ENCODE data around the gene NKPD1. TPM values are rescaled to one million over a fixed set of nuclear protein-coding genes. Genes with fewer than 3 reads are reported as not detected.

NKPD1 gene
- total and polyA plus RNA-seq, 2 experiments from 2014 or later, result 0.24 to 1.3 TPM

DNA sequence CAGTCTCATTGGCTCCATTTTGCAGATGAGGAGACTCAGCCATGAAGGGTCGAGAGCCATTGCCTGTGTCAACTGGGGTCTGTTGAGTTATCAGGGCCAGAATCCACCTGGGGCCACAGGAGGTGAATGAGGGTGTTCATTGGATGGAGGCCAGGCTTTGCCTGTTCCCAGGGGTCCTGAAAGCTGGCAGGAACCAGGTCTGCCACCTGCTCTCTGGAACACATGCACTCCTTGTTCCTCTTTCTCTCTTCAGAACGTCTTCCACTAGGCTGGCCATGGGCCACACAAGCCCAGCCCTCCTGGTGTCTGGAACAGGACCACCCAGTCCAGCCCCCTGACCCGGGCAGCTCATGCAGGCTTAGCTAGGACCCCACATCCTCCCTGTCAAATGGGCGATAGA lies 46.7 kb downstream of the NKPD1 start (continued):
- TF ChIP-seq ZNF331 (CRISPR knock-in tag; IDR thresholded peaks at IDR 0.05; ENCODE audit: low read depth), result no peak
- TF ChIP-seq, protein P1, sequence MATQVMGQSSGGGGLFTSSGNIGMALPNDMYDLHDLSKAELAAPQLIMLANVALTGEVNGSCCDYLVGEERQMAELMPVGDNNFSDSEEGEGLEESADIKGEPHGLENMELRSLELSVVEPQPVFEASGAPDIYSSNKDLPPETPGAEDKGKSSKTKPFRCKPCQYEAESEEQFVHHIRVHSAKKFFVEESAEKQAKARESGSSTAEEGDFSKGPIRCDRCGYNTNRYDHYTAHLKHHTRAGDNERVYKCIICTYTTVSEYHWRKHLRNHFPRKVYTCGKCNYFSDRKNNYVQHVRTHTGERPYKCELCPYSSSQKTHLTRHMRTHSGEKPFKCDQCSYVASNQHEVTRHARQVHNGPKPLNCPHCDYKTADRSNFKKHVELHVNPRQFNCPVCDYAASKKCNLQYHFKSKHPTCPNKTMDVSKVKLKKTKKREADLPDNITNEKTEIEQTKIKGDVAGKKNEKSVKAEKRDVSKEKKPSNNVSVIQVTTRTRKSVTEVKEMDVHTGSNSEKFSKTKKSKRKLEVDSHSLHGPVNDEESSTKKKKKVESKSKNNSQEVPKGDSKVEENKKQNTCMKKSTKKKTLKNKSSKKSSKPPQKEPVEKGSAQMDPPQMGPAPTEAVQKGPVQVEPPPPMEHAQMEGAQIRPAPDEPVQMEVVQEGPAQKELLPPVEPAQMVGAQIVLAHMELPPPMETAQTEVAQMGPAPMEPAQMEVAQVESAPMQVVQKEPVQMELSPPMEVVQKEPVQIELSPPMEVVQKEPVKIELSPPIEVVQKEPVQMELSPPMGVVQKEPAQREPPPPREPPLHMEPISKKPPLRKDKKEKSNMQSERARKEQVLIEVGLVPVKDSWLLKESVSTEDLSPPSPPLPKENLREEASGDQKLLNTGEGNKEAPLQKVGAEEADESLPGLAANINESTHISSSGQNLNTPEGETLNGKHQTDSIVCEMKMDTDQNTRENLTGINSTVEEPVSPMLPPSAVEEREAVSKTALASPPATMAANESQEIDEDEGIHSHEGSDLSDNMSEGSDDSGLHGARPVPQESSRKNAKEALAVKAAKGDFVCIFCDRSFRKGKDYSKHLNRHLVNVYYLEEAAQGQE (IDR thresholded peaks at IDR 0.05; ENCODE audit: unreplicated experiment), result no peak
- TF ChIP-seq NANOG (IDR thresholded peaks at IDR 0.05; ENCODE audit: borderline replicate concordance), result no peak
- no peak for TF ChIP-seq ZNF114 (CRISPR knock-in tag; IDR thresholded peaks at IDR 0.05)
- no peak for TF ChIP-seq POLR2AphosphoS5 (IDR thresholded peaks at IDR 0.05; ENCODE audit: low read depth)

- peaks cover 58% of the 10 kb centered on the region for H4K20me1 ChIP-seq (replicated peaks; ENCODE audit: insufficient read depth)
Measured at GRCh38 chr19:45113628-45114027, 47.2 kb downstream of the NKPD1 start.

More at GRCh38 chr19:45113628-45114027, 47.2 kb downstream of the NKPD1 start:
- Histone ChIP-seq H3K27me3 (ENCODE audit: insufficient read depth) (no peaks in the 10 kb centered on the region), H3K4me2 (no peak overlapping the region), H3K4me3 (no peak overlapping the region), H3F3A (replicated peaks; ENCODE audit: low read depth) (no peaks in the 10 kb centered on the region), H3K79me2 (replicated peaks; ENCODE audit: insufficient read depth) (peaks cover 88% of the 10 kb centered on the region), H3K27ac (ENCODE audit: low read depth) (no peak overlapping the region), H3K36me3 (ENCODE audit: insufficient read depth) (no peaks in the 10 kb centered on the region), H3K9me2 (ENCODE audit: insufficient read depth) (no peaks in the 10 kb centered on the region), H3K4me1 (ENCODE audit: insufficient read depth) (no peaks in the 10 kb centered on the region; the same call in 1 of the 2 replicates), H2AFZ (no peak overlapping the region)
- Mint-ChIP-seq H3K4me1 (peaks cover 9% of the 10 kb centered on the region), H3K4me3 (no peak overlapping the region), H3K27ac (no peak overlapping the region), H3K9me3 (no peaks in the 10 kb centered on the region), H3K36me3 (ENCODE audit: low read depth) (no peaks in the 10 kb centered on the region; the same call in 2 of the 3 replicates), H3K27me3 (ENCODE audit: insufficient read depth, low read depth, poor library complexity) (peaks cover 8% of the 10 kb centered on the region)
- TF ChIP-seq CREB1 (CRISPR knock-in tag; IDR thresholded peaks at IDR 0.05; ENCODE audit: low read depth) (no peak), EZH2phosphoT487 (IDR thresholded peaks at IDR 0.05; ENCODE audit: unreplicated experiment) (no peak), CTCF (conservative IDR thresholded peaks at IDR 0.05; ENCODE audit: low read depth in 2 of 2) (no peak), ZNF331 (CRISPR knock-in tag; IDR thresholded peaks at IDR 0.05; ENCODE audit: low read depth) (no peak), POLR2AphosphoS5 (IDR thresholded peaks at IDR 0.05; ENCODE audit: low read depth) (no peak)
- TF ChIP-seq, protein P2, sequence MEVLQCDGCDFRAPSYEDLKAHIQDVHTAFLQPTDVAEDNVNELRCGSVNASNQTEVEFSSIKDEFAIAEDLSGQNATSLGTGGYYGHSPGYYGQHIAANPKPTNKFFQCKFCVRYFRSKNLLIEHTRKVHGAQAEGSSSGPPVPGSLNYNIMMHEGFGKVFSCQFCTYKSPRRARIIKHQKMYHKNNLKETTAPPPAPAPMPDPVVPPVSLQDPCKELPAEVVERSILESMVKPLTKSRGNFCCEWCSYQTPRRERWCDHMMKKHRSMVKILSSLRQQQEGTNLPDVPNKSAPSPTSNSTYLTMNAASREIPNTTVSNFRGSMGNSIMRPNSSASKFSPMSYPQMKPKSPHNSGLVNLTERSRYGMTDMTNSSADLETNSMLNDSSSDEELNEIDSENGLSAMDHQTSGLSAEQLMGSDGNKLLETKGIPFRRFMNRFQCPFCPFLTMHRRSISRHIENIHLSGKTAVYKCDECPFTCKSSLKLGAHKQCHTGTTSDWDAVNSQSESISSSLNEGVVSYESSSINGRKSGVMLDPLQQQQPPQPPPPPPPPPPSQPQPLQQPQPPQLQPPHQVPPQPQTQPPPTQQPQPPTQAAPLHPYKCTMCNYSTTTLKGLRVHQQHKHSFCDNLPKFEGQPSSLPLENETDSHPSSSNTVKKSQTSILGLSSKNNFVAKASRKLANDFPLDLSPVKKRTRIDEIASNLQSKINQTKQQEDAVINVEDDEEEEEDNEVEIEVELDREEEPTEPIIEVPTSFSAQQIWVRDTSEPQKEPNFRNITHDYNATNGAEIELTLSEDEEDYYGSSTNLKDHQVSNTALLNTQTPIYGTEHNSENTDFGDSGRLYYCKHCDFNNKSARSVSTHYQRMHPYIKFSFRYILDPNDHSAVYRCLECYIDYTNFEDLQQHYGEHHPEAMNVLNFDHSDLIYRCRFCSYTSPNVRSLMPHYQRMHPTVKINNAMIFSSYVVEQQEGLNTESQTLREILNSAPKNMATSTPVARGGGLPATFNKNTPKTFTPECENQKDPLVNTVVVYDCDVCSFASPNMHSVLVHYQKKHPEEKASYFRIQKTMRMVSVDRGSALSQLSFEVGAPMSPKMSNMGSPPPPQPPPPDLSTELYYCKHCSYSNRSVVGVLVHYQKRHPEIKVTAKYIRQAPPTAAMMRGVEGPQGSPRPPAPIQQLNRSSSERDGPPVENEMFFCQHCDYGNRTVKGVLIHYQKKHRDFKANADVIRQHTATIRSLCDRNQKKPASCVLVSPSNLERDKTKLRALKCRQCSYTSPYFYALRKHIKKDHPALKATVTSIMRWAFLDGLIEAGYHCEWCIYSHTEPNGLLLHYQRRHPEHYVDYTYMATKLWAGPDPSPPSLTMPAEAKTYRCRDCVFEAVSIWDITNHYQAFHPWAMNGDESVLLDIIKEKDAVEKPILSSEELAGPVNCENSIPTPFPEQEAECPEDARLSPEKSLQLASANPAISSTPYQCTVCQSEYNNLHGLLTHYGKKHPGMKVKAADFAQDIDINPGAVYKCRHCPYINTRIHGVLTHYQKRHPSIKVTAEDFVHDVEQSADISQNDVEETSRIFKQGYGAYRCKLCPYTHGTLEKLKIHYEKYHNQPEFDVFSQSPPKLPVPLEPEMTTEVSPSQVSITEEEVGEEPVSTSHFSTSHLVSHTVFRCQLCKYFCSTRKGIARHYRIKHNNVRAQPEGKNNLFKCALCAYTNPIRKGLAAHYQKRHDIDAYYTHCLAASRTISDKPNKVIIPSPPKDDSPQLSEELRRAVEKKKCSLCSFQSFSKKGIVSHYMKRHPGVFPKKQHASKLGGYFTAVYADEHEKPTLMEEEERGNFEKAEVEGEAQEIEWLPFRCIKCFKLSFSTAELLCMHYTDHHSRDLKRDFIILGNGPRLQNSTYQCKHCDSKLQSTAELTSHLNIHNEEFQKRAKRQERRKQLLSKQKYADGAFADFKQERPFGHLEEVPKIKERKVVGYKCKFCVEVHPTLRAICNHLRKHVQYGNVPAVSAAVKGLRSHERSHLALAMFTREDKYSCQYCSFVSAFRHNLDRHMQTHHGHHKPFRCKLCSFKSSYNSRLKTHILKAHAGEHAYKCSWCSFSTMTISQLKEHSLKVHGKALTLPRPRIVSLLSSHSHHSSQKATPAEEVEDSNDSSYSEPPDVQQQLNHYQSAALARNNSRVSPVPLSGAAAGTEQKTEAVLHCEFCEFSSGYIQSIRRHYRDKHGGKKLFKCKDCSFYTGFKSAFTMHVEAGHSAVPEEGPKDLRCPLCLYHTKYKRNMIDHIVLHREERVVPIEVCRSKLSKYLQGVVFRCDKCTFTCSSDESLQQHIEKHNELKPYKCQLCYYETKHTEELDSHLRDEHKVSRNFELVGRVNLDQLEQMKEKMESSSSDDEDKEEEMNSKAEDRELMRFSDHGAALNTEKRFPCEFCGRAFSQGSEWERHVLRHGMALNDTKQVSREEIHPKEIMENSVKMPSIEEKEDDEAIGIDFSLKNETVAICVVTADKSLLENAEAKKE (CRISPR knock-in tag; IDR thresholded peaks at IDR 0.05), result no peak
- TF ChIP-seq, protein P1 (IDR thresholded peaks at IDR 0.05; ENCODE audit: unreplicated experiment), result no peak
- DNase-seq (ENCODE audit: low spot score) (peak; percentile 35), ATAC-seq (no peak; the same call in 2 of the 3 replicates)
